ENCODE results near the gene MTMR2. TPM values are rescaled to one million over a fixed set of nuclear protein-coding genes. Genes with fewer than 3 reads are reported as not detected.
A peak's percentile ranks its signal among the peaks of the same experiment; 100 is the strongest.

The MTMR2 gene
- total and polyA plus RNA-seq, 10 of the 15 experiments (the other 5 are each of a cell fraction or from before 2014, with no cell fraction given), result 7.6 to 46.6 (median 22.5) TPM

GRCh38 chr11:95790123-95790932, 133.6 kb downstream of the MTMR2 start, which contains the start of gene CEP57 (continued):
- TF ChIP-seq BCL11A (IDR thresholded peaks at IDR 0.05; ENCODE audit: low read depth, low read length) (no peak), CBX5 (IDR thresholded peaks at IDR 0.05; ENCODE audit: low read depth) (0 out of 2 replicates have a peak, but pooled peaks have one; percentile 6), POU2F2 (IDR thresholded peaks at IDR 0.05; ENCODE audit: borderline replicate concordance, low read depth, low read length) (no peak), SUPT20H (IDR thresholded peaks at IDR 0.05; ENCODE audit: borderline replicate concordance, control insufficient read depth, low read depth, low read length) (no peak), E2F8 (IDR thresholded peaks at IDR 0.05; ENCODE audit: low read depth, partially characterized antibody) (no peak), MEF2A (IDR thresholded peaks at IDR 0.05; ENCODE audit: insufficient read depth, low read depth, low read length) (0 out of 2 replicates have a peak, but pooled peaks have one; percentile 8), TARDBP (IDR thresholded peaks at IDR 0.05; ENCODE audit: borderline replicate concordance) (0 out of 2 replicates have a peak, but pooled peaks have one; percentile 44), NR2C1 (IDR thresholded peaks at IDR 0.05) (no peak; the same call in 1 of the 2 replicates), ASH2L (IDR thresholded peaks at IDR 0.05; ENCODE audit: borderline replicate concordance, low read depth) (no peak), ATF2 (IDR thresholded peaks at IDR 0.05; ENCODE audit: low read length) (peak; percentile 91), CREM (IDR thresholded peaks at IDR 0.05; ENCODE audit: low read depth) (peak; percentile 98), BHLHE40 (IDR thresholded peaks at IDR 0.05; ENCODE audit: borderline replicate concordance in 1 of 2, low read depth in 2 of 2, low read length in 1 of 2) (no peak; a peak in 2 of 4 replicates), ZZZ3 (IDR thresholded peaks at IDR 0.05; ENCODE audit: control insufficient read depth, insufficient read length, low read depth) (no peak), EP300 (IDR thresholded peaks at IDR 0.05; ENCODE audit: borderline replicate concordance in 1 of 2, control insufficient read depth in 1 of 2, low read depth in 2 of 2, low read length in 2 of 2) (0 out of 4 replicates have a peak, but pooled peaks of 1 of the 2 experiments have one; percentile 40), ZNF592 (IDR thresholded peaks at IDR 0.05) (no peak), RCOR1 (conservative IDR thresholded peaks at IDR 0.05; ENCODE audit: low read depth, low read length) (no peak)
